Mesothelial cell of epicardium (in vitro differentiated cells): ENCODE measurements around the gene CALD1. TPM values are rescaled to one million over a fixed set of nuclear protein-coding genes. Genes with fewer than 3 reads are reported as not detected.

Experiments used
- DNase-seq, 2 experiments: peaks; one replicate each; pipeline ENCODE4 v3.0.0; 2021; ENCODE audit warnings: low spot score in 2 of 2; ENCODE audit not compliant: unreplicated experiment in 2 of 2
- H3K27ac Mint-ChIP-seq: 2 replicates; pipeline ENCODE4 v1.8.0; 2021; ENCODE audit warnings: mixed read lengths
- H3K27me3 Mint-ChIP-seq: 2 replicates; pipeline ENCODE4 v1.8.0; 2021; ENCODE audit warnings: low read depth, mixed read lengths
- H3K36me3 Mint-ChIP-seq: 2 replicates; pipeline ENCODE4 v1.8.0; 2021; ENCODE audit warnings: mixed read lengths
- H3K4me1 Mint-ChIP-seq: 2 replicates; pipeline ENCODE4 v1.8.0; 2021; ENCODE audit warnings: mixed read lengths
- H3K4me3 Mint-ChIP-seq: 2 replicates; pipeline ENCODE4 v1.8.0; 2021; ENCODE audit warnings: mild to moderate bottlenecking, moderate library complexity, mixed read lengths
- H3K9me3 Mint-ChIP-seq: 2 replicates; pipeline ENCODE4 v1.8.0; 2021; ENCODE audit warnings: mixed read lengths
- total RNA-seq: library from RNA; stranded (reverse); gene quantifications from 3 replicates; pipeline ENCODE4 v1.2.1, GENCODE V29; 2021
- TF ChIP-seq, protein P1 (sequence below): fragments of 200-600 bp; sonication (generic); IDR thresholded peaks from one replicate; pipeline ENCODE4 v1.5.0; 2021; ENCODE audit warnings: antibody characterized with exemption; ENCODE audit not compliant: unreplicated experiment

Gene CALD1
- total RNA-seq, 1 donor from 2014 or later = 191 TPM

- H3K36me3 Mint-ChIP-seq = peaks cover 55% of the 10 kb centered on the region
- no peak overlapping the region for H3K4me3 Mint-ChIP-seq
- H3K27me3 Mint-ChIP-seq = no peaks in the 10 kb centered on the region
- no peaks in the 10 kb centered on the region for H3K4me1 Mint-ChIP-seq
- peaks cover 14% of the 10 kb centered on the region for H3K9me3 Mint-ChIP-seq
- DNase-seq = no peak
- no peak overlapping the region for H3K27ac Mint-ChIP-seq
- TF ChIP-seq, protein P1, sequence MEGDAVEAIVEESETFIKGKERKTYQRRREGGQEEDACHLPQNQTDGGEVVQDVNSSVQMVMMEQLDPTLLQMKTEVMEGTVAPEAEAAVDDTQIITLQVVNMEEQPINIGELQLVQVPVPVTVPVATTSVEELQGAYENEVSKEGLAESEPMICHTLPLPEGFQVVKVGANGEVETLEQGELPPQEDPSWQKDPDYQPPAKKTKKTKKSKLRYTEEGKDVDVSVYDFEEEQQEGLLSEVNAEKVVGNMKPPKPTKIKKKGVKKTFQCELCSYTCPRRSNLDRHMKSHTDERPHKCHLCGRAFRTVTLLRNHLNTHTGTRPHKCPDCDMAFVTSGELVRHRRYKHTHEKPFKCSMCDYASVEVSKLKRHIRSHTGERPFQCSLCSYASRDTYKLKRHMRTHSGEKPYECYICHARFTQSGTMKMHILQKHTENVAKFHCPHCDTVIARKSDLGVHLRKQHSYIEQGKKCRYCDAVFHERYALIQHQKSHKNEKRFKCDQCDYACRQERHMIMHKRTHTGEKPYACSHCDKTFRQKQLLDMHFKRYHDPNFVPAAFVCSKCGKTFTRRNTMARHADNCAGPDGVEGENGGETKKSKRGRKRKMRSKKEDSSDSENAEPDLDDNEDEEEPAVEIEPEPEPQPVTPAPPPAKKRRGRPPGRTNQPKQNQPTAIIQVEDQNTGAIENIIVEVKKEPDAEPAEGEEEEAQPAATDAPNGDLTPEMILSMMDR = no peak
Measured at GRCh38 chr7:134926396-134926795, 147.0 kb downstream of the CALD1 start.

- H3K4me1 Mint-ChIP-seq = no peaks in the 10 kb centered on the region
- no peaks in the 10 kb centered on the region for H3K27me3 Mint-ChIP-seq
- H3K4me3 Mint-ChIP-seq = no peak overlapping the region
- peaks cover 19% of the 10 kb centered on the region for H3K9me3 Mint-ChIP-seq
- H3K27ac Mint-ChIP-seq = no peak overlapping the region
- TF ChIP-seq, protein P1 = no peak
- no peak for DNase-seq
- peaks cover 61% of the 10 kb centered on the region for H3K36me3 Mint-ChIP-seq
Measured at GRCh38 chr7:134927076-134927475, 147.6 kb downstream of the CALD1 start.

GRCh38 chr7:134927723-134928122, 148.3 kb downstream of the CALD1 start:
- TF ChIP-seq, protein P1 = no peak
- Mint-ChIP-seq H3K9me3 (peaks cover 20% of the 10 kb centered on the region), H3K4me1 (no peaks in the 10 kb centered on the region), H3K36me3 (peaks cover 63% of the 10 kb centered on the region), H3K4me3 (no peak overlapping the region), H3K27ac (no peak overlapping the region), H3K27me3 (no peaks in the 10 kb centered on the region)
- DNase-seq = no peak

GRCh38 chr7:134928554-134928953, 149.1 kb downstream of the CALD1 start:
- Mint-ChIP-seq H3K27ac (no peak overlapping the region), H3K27me3 (no peaks in the 10 kb centered on the region), H3K36me3 (peaks cover 66% of the 10 kb centered on the region), H3K9me3 (peaks cover 20% of the 10 kb centered on the region), H3K4me1 (no peaks in the 10 kb centered on the region), H3K4me3 (no peak overlapping the region)
- TF ChIP-seq, protein P1 = no peak
- no peak for DNase-seq

DNA sequence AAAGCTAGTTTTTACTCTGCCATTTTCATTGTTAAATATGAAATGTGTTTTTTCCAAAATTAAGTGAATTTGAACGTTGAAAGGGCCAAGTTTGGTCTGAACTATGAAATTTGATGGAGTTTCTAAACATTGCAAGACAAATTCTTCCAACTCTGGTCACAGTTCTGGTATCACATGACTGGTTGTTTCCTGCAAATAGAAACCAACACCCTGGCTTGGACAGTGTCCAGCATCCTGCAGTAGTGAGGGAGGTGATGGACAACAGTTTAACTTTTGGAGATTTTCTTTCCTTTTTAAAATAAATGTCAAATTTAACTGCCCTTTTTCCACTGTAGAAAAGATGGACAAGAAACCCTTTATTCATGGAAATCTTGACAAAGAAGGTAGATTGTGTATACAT, 152.1 kb downstream of the CALD1 start:
- H3K27me3 Mint-ChIP-seq = no peaks in the 10 kb centered on the region
- peaks cover 10% of the 10 kb centered on the region for H3K9me3 Mint-ChIP-seq
- H3K27ac Mint-ChIP-seq = no peak overlapping the region
- DNase-seq = no peak
- H3K4me3 Mint-ChIP-seq = no peak overlapping the region
- TF ChIP-seq, protein P1 = no peak
- H3K36me3 Mint-ChIP-seq = peaks cover 71% of the 10 kb centered on the region
- no peaks in the 10 kb centered on the region for H3K4me1 Mint-ChIP-seq

DNA sequence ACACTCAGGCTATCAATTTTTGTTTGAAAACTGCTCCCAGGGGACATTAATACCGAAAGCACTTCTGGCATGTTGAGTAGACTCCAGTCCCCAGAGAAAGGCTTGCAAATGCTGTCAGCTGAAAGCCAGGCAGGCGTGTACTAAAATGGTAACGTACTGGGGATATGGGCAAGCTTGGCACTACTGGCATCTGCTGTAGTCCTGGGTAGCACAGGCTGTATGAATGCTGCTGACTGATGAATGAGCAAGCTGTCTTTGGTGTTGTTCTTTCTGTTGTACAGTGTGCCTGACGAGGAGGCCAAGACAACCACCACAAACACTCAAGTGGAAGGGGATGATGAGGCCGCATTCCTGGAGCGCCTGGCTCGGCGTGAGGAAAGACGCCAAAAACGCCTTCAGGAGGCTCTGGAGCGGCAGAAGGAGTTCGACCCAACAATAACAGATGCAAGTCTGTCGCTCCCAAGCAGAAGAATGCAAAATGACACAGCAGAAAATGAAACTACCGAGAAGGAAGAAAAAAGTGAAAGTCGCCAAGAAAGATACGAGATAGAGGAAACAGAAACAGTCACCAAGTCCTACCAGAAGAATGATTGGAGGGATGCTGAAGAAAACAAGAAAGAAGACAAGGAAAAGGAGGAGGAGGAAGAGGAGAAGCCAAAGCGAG, 153.4 kb downstream of the CALD1 start:
- H3K4me3 Mint-ChIP-seq = no peak overlapping the region
- H3K36me3 Mint-ChIP-seq = peaks cover 71% of the 10 kb centered on the region
- DNase-seq = no peak
- peaks cover 10% of the 10 kb centered on the region for H3K9me3 Mint-ChIP-seq
- H3K27ac Mint-ChIP-seq = peak overlapping the region; percentile 3
- H3K27me3 Mint-ChIP-seq = no peaks in the 10 kb centered on the region
- peaks cover 13% of the 10 kb centered on the region for H3K4me1 Mint-ChIP-seq
- TF ChIP-seq, protein P1 = no peak
